HUES48 (cell line): ENCODE data around the gene DCUN1D4.

ENCODE experiments used
- H3K27ac ChIP-seq: one replicate; pipeline ENCODE4 v1.7.0; 2013; ENCODE audit warnings: low read depth, low read length, inconsistent platforms
- H3K27me3 ChIP-seq: 2 replicates; pipeline ENCODE4 v1.6.1; 2013; ENCODE audit warnings: mild to moderate bottlenecking, low read length; ENCODE audit not compliant: control insufficient read depth, insufficient read depth
- H3K36me3 ChIP-seq: 2 replicates; pipeline ENCODE4 v1.6.1; 2013; ENCODE audit warnings: low read length; ENCODE audit not compliant: control insufficient read depth, insufficient read depth
- H3K4me1 ChIP-seq: 2 replicates; pipeline ENCODE4 v1.6.1; 2013; ENCODE audit warnings: mild to moderate bottlenecking, low read length; ENCODE audit not compliant: control insufficient read depth, insufficient read depth
- H3K4me3 ChIP-seq: 2 replicates; pipeline ENCODE4 v1.5.1; 2013; ENCODE audit warnings: mild to moderate bottlenecking, low read depth, low read length
- H3K9ac ChIP-seq: 2 replicates; pipeline ENCODE4 v1.6.1; 2013; ENCODE audit warnings: mild to moderate bottlenecking, low read depth, low read length, moderate library complexity
- H3K9me3 ChIP-seq: 2 replicates; pipeline ENCODE4 v1.6.1; 2013; ENCODE audit warnings: low read length; ENCODE audit not compliant: control insufficient read depth, insufficient read depth

DCUN1D4 gene

DNA sequence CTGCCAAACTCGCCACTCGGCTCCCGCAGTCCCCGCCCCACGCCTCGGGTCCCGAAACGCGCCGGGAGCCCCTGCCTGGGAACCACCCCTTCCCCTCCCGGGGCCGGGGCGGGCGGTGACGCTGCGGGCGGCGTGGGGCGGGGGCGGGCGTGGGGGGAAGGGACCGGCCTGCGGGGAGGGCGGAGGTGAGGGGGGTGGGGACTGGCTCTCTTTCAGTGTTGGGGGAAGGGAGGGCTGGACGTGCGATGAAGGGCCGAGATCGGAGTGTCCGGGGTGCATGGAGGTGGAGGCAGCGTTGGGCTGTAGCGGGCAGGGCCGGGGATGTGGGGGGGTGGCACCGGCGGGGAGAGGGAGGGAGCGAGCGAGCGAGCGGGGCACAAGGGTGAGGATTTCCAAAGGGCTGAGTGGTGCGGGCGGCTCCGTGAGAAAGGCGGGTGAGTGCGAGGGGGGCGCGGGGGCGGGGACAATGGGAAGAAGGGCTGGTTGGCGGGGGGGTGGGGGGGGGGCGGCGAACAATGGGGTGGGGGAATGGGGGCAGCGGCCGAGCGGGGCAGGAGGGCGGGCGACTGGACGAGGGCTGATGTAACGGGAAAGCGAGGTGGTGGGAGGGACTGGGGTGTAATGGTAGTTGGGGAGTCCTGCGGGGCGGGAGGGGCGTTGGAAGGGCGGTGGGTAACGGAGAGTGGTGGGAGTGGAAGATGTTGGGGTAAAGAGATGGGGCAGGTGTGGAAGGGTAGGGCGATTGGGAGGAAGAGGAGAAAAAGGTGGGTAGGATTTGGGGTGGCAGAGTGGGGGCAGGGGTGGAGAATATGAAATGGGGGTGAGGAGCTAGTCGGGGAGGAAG, 578 bp downstream of the DCUN1D4 start:
- Histone ChIP-seq H3K27me3 (peaks cover 12% of the 10 kb centered on the region), H3K9me3 (no peaks in the 10 kb centered on the region), H3K4me3 (peak overlapping the region; percentile 96), H3K9ac (peak overlapping the region; percentile 26; the same call in 1 of the 2 replicates), H3K4me1 (peaks cover 21% of the 10 kb centered on the region), H3K36me3 (no peaks in the 10 kb centered on the region), H3K27ac (peak overlapping the region; percentile 96)

DNA sequence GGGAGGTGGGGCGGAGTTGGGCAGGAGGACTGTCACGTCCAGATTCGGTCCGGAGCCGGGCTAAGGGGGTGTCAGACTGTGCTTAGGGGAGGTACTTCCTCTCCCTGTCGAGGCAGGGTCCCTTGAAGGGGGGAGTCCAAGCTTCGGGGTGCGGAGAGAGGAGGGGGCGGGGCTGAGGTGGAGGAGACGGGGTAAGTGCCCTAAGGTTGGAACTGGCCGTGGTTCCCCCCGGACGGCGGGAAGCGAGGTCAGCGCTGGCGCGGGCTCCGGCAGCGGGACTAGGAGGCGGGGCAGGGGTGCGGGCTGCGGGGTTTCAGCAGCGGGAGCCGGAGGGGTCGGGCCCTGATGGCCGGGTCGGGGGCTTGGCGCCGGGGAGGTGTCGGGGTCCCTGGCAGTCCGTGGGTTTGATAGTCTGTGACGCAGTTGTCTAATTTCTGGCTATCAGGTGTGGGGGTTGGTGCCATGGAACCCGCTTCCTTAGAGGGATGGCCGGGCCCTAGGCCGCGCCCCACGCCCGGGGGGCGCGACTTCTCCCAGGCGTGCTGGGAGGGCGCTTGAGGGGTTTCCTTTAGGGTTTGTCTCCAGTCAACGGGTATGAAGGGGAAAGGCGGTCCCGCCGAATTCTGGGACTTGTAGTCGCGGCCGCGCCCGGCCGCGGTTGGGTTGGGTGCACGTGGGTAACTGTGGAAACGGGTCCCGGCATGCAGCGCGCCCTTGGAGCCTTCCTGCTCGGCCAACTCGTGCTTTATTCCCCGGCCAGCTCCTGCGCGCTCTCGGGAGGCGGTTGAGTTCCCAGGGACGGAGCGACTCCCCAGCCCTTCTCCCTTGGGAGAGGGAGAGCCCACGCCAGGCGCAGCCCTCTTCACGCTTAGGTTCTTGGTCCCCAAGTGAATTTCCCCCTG, 1.5 kb downstream of the DCUN1D4 start:
- H3K9ac ChIP-seq = peak overlapping the region; percentile 81
- no peaks in the 10 kb centered on the region for H3K36me3 ChIP-seq
- H3K4me1 ChIP-seq = peaks cover 22% of the 10 kb centered on the region
- H3K27me3 ChIP-seq = peaks cover 12% of the 10 kb centered on the region
- H3K9me3 ChIP-seq = no peaks in the 10 kb centered on the region
- H3K27ac ChIP-seq = peak overlapping the region; percentile 76
- H3K4me3 ChIP-seq = peak overlapping the region; percentile 96

DNA sequence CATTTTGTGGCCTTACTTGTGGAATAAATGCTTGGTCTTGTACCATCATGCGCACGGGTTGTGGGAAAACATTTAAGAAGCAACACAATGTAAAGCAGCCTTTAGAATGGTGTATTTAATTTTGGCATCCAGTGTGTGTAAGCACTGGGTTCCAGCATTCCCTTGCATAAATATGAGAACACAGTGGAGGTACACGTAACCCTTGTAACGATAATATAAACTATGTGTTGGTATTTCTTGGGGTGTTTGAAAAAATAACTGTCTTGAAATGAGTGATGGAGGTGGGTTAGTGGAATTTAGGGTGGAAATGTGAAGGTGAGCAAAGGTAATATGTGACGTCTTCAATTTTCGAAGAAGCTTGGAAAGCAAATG, 2.1 kb downstream of the DCUN1D4 start:
- Histone ChIP-seq H3K27ac (peak overlapping the region; percentile 76), H3K4me3 (peak overlapping the region; percentile 96), H3K4me1 (peaks cover 27% of the 10 kb centered on the region)

DNA sequence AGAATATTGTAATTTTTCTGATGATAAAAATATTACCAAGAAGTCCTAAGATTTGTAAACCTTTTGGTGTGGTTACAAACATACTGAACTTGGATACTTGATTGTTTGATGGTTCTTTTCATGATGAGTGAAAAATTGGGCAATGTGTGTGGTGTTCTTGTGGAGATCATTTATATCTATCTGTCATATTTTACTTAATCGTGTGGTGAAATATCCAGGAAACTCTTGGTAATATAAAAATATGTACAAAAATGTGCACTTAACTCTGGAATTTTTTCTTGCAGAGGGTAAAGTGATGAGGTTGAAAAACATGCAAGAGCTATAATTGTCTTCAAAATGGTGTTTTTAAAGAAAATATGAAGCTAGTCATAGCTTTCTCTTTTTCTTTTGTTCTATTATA, 2.8 kb downstream of the DCUN1D4 start:
- H3K9ac ChIP-seq = no peak overlapping the region
- H3K27me3 ChIP-seq = peaks cover 12% of the 10 kb centered on the region
- peak overlapping the region; percentile 96; the same call in 1 of the 2 replicates for H3K4me3 ChIP-seq
- H3K27ac ChIP-seq = no peak overlapping the region
- peaks cover 33% of the 10 kb centered on the region for H3K4me1 ChIP-seq
- no peaks in the 10 kb centered on the region for H3K9me3 ChIP-seq
- no peaks in the 10 kb centered on the region for H3K36me3 ChIP-seq

More for the DNA sequence above, 2.1 kb downstream of the DCUN1D4 start:
- Histone ChIP-seq H3K9ac (peak overlapping the region; percentile 81), H3K9me3 (no peaks in the 10 kb centered on the region), H3K27me3 (peaks cover 12% of the 10 kb centered on the region), H3K36me3 (no peaks in the 10 kb centered on the region)

DNA sequence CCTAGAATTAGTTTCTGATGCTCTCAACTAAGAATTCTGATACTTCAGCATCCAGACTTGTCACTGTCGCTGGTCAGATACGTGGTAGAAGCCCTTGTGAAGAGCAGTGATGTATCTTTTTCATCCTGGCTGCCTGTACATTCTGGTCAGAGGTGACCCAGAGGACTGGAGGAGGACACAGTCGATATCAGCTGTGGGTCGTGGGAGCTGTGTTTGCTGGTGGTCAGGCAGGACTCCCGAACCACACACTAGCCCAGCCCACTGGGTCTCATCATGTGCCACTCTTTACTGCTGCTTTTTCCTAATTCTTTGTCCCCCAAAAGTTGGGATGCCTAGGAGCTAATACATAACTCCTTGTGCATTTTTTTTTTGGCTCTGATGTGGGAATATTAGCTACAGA, 6.5 kb downstream of the DCUN1D4 start:
- H3K4me3 ChIP-seq = no peak overlapping the region
- no peaks in the 10 kb centered on the region for H3K36me3 ChIP-seq

DNA sequence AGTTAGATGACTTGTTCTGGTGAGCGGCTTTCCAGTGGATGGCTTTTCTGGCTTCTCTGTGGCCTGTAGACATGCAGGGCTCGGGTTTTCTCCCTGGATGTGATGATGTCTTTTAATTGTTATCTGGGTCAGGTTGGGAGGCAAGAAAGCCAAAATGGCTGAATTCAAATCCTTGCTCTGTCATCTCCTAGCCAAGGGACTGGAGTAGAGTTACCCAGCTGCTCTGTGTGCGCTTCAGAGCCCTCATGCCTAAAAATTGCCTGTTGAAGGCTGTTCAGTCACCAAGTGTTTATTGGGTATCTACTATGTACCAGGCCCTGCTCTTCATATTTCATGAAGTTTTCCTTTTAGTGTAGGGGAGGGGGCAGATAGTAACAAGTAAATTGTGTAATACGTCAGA, 7.3 kb downstream of the DCUN1D4 start:
- Histone ChIP-seq H3K9ac (0 out of 2 replicates have a peak overlapping the region, but pooled peaks have one; percentile 11), H3K4me1 (peaks cover 71% of the 10 kb centered on the region), H3K27ac (no peak overlapping the region), H3K9me3 (no peaks in the 10 kb centered on the region), H3K36me3 (no peaks in the 10 kb centered on the region), H3K4me3 (no peak overlapping the region), H3K27me3 (no peaks in the 10 kb centered on the region)

More for the DNA sequence above, 6.5 kb downstream of the DCUN1D4 start:
- Histone ChIP-seq H3K9me3 (no peaks in the 10 kb centered on the region), H3K27ac (no peak overlapping the region), H3K27me3 (no peaks in the 10 kb centered on the region), H3K9ac (no peak overlapping the region), H3K4me1 (peaks cover 71% of the 10 kb centered on the region)

DNA sequence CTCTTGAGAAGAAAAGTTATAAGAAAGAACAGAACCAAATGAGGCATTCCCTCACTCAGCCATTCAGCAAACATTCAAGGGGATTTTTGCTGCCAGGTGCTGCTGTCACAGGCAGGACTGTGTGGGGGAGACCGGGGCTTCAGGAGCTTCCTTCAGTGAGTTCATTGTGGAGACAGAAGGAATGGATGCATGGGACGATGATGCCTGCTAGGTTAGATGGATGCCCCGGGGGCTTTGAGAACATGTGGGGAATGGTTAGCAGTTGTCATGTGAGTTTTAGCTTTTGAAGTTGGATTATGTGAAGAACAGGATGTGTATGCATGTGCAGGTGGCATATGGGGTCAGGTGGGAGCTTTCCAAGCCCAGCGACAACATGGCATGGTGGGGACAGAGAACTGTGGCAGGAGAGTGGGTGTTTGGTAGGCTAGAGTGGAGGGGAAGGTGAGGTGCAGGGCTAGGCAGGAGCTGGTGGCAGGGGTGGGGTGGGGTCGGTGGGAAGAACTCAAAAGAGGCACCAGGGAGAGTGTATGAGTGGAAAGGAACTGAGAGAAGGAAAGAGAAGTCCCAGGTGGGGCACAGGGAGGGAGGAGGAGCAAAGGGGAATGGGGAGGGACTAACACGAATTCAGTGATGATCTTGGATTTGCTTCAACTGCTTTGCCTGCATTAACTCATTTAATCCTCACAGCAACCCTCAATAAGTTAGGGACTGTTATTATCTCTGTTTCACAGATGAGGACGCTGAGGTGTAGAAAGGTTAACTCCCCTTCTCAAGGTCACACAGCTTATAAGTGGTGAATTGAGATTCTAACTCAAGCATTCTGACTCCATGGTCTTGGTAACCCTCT, 8.4 kb downstream of the DCUN1D4 start:
- H3K36me3 ChIP-seq = no peaks in the 10 kb centered on the region
- H3K27me3 ChIP-seq = no peaks in the 10 kb centered on the region
- no peak overlapping the region for H3K27ac ChIP-seq
- no peak overlapping the region for H3K4me3 ChIP-seq
- no peak overlapping the region for H3K9ac ChIP-seq
- no peaks in the 10 kb centered on the region for H3K9me3 ChIP-seq
- peaks cover 74% of the 10 kb centered on the region for H3K4me1 ChIP-seq

DNA sequence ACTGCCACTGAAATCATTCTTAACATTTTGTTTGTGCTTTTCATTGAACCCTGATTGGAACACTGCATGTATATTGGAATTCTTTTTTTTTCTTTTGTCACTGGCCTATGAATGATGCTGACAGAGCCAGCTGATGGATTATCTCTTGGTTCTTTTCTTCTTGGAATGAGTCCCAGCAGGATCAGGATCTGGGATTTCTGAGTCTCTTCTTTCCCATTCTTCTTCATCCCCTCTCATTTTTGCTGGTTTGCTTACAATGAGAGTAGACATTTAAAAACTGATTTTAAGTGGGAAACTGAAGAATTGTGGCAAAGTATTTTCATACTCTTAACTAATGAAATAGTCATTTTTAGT, 9.0 kb downstream of the DCUN1D4 start:
- no peaks in the 10 kb centered on the region for H3K27me3 ChIP-seq
- no peak overlapping the region for H3K9ac ChIP-seq
- H3K36me3 ChIP-seq = no peaks in the 10 kb centered on the region
- peaks cover 70% of the 10 kb centered on the region for H3K4me1 ChIP-seq
- no peaks in the 10 kb centered on the region for H3K9me3 ChIP-seq
- no peak overlapping the region for H3K27ac ChIP-seq
- no peak overlapping the region for H3K4me3 ChIP-seq

DNA sequence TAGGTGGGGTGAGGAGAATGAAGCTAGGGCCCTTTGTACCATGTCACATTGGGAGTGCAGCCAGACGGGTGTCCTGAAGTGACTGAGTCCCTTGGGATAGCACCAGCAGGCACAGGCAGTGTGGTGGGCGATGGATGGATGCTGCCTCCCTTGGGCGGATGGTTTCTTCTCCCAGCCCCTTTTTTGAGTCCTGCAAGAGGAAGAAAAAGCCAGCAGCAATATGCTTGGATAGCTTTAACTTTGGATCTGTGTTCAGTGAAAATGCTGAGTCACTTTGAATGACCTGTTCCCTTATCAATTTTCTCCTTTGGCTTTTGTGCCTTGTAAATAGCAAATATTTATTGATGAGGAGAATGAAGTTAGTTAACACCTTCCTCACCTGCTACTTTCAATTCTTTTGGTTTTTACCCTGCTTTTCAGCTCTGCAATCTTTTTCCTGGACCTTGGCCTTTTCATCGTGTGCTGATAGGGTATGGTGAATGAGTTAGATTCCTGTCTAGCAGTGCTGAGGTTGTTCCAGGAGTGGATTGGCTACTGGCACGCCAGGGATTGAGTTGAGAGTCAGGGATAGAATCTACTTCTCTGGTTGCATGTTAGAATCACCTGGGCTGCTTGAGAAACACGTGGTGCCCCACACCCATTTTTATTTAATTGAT, 10.2 kb downstream of the DCUN1D4 start:
- Histone ChIP-seq H3K4me3 (0 out of 2 replicates have a peak overlapping the region, but pooled peaks have one; percentile 6), H3K4me1 (peaks cover 61% of the 10 kb centered on the region), H3K36me3 (no peaks in the 10 kb centered on the region), H3K27ac (peak overlapping the region; percentile 60), H3K9ac (peak overlapping the region; percentile 12; the same call in 1 of the 2 replicates), H3K27me3 (no peaks in the 10 kb centered on the region), H3K9me3 (no peaks in the 10 kb centered on the region)

DNA sequence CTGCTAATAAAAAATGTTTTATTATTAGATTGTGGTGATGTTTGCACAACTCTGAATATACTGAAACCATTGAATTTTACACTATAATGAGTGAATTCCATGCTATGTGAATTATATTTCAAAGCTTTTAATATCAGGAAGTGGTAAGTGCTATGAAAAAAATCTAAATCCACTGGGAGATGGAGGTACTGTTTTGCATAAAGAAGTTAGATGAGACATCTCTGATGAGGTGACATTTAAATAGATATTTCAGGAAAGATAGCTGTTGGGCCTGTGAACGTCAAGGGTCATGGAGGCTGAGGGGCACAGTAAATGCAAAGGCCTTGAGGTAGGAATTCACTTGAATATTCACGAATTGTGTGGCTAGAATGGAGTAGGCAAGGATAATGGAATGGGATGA, 12.3 kb downstream of the DCUN1D4 start:
- Histone ChIP-seq H3K27ac (no peak overlapping the region), H3K4me1 (peaks cover 58% of the 10 kb centered on the region), H3K9me3 (no peaks in the 10 kb centered on the region), H3K9ac (no peak overlapping the region), H3K27me3 (no peaks in the 10 kb centered on the region), H3K4me3 (no peak overlapping the region), H3K36me3 (no peaks in the 10 kb centered on the region)
